ENCODE measurements around the gene RAC2. TPM values are rescaled to one million over a fixed set of nuclear protein-coding genes. Genes with fewer than 3 reads are reported as not detected.

The RAC2 gene
- total and polyA plus RNA-seq, 11 donors, result 1.3 to 60.5 (median 3.8) TPM

DNA sequence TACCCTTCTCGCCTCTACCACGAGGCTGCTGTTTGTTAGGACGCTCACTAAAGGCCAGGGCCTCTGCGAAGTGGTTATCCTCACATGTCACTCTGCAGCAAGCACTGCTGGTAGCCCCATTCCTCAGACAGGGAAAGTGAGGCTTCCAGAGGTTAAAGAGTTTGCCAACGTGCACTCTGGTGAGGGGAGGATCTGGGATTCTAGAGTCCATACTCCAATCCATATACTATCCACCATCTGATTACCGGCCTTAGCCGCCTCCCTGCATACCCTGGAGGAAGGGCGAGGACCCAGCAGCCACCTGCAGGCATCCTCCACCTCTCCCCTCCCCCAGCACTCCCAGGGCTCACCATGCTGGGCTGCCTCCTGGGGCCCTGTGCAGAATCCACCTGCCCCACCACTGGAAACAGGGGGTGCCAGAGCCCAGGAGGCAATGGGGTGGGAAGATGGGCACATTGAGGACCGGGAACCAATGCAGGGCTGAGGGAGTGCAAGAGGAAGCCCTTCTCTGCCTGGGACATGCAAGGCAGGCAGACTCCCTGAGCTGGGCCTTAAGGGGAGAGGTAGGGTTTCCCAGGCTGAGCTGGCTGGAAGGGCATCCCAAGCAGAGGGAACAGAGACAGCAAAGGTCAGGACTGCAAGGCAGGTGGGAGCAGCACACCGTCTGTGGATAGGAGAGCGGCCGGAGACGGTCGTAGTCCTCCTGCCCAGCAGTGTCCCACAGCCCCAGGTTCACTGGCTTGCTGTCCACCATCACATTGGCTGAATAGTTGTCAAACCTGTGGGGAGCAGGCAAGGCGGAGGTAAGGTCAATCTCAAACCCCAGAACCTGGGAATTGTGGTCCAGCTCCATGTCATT lies 11.7 kb downstream of the RAC2 start:
- TF ChIP-seq CTCF (IDR thresholded peaks at IDR 0.05) (no peak), POLR2A (IDR thresholded peaks at IDR 0.05) (no peak)
- Histone ChIP-seq H3K9me3 (no peaks in the 10 kb centered on the region), H3K4me1 (peaks cover 0 to 95% (median 0%) of the 10 kb centered on the region in 12 donors), H3K27me3 (peaks cover 3 to 67% (median 26%) of the 10 kb centered on the region in 9 donors), H3K4me3 (no peak overlapping the region), H3K36me3 (peaks cover 0 to 39% (median 0%) of the 10 kb centered on the region in 9 donors), H3K27ac (peak overlapping the region in 1 of 12 donors; percentile 91)
- intact Hi-C loops (cut with DNase I), result no loop called here
- 76 to 88% (median 80%) methylated on average over 10 to 15 of the region's 15 CpGs for WGBS, 4 donors
- DNase-seq (no peak), ATAC-seq (no peak)

GRCh38 chr22:37231406-37232139 lies 12.5 kb downstream of the RAC2 start:
- peaks cover 0 to 39% (median 0%) of the 10 kb centered on the region in 9 donors for H3K36me3 ChIP-seq
- peaks cover 0 to 64% (median 19%) of the 10 kb centered on the region in 9 donors for H3K27me3 ChIP-seq
- ATAC-seq (no peak), DNase-seq (no peak)
- WGBS, 4 donors, result 76 to 79% (median 77%) methylated on average over 17 to 21 of the region's 21 CpGs
- H3K27ac ChIP-seq, result peak overlapping the region in 1 of 12 donors; percentile 91
- TF ChIP-seq POLR2A (IDR thresholded peaks at IDR 0.05), result no peak
- TF ChIP-seq CTCF (IDR thresholded peaks at IDR 0.05), result no peak
- intact Hi-C loops (cut with DNase I), result no loop called here
- no peaks in the 10 kb centered on the region for H3K9me3 ChIP-seq
- H3K4me3 ChIP-seq, result no peak overlapping the region
- peaks cover 0 to 88% (median 0%) of the 10 kb centered on the region in 12 donors for H3K4me1 ChIP-seq

DNA sequence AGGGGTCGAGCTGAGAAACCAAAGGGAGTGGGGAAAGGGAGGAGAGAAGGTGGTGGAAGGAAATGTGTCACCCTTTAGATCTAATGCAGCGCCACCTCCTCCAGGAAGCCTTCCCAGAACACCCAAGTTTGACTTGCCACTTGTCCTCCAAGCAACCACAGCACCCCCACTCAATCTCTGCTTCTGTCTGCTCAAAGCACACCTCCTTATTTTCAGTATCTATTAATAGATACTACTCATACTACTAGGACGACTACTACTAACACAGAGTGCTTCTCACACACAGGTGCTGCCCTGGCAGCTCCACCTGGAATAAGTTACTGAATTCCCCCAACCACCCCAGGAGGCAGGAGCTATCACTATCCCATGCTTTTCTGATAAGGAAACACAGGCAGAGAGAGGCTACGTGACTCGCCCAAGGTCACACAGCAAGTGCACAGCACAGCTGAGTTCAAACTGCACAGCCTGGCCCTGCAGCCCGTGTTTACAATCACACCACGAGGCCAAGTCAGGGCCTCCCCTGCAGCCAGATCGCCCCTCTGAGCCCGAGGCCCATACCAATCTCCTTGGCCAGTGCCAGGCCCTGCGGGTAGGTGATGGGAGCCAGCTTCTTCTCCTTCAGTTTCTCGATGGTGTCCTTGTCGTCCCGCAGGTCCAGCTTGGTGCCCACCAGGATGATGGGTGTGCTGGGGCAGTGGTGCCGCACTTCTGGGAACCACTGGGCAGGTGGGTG lies 13.2 kb downstream of the RAC2 start:
- Histone ChIP-seq H3K4me1 (peaks cover 0 to 81% (median 0%) of the 10 kb centered on the region in 12 donors), H3K36me3 (peaks cover 0 to 39% (median 0%) of the 10 kb centered on the region in 9 donors), H3K9me3 (no peaks in the 10 kb centered on the region), H3K27ac (peak overlapping the region in 1 of 12 donors; percentile 91), H3K4me3 (peak overlapping the region in 1 of 12 donors; percentile 12), H3K27me3 (peaks cover 0 to 58% (median 16%) of the 10 kb centered on the region in 9 donors)
- intact Hi-C loops (cut with DNase I), result no loop called here
- 75 to 83% (median 78%) methylated on average over 11 to 14 of the region's 14 CpGs for WGBS, 4 donors
- no peak for DNase-seq
- ATAC-seq, result no peak
- TF ChIP-seq CTCF (IDR thresholded peaks at IDR 0.05) (no peak), POLR2A (IDR thresholded peaks at IDR 0.05) (no peak)
